Measurements from ENCODE around the gene ST6GALNAC3.

DNA sequence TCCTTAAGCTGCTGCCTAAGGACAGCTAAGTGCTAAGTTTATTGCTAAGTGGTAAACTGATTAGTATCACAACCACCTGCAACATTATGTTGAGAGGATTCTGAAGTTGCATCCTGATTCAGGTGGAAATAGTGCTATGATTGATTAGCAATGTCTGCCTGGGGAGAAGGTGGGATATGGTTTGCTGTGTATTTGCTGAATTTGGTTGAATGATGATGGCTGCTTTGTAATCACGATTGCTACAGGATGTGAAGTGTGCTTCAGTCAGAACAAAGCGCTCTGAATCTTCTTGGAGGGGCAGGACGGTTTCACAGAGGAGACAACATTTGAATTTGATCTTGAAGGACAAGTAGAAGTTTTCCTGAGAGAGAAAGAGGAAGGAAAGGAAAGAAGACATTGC lies 226.0 kb downstream of the ST6GALNAC3 start:
- TF ChIP-seq, protein P1, sequence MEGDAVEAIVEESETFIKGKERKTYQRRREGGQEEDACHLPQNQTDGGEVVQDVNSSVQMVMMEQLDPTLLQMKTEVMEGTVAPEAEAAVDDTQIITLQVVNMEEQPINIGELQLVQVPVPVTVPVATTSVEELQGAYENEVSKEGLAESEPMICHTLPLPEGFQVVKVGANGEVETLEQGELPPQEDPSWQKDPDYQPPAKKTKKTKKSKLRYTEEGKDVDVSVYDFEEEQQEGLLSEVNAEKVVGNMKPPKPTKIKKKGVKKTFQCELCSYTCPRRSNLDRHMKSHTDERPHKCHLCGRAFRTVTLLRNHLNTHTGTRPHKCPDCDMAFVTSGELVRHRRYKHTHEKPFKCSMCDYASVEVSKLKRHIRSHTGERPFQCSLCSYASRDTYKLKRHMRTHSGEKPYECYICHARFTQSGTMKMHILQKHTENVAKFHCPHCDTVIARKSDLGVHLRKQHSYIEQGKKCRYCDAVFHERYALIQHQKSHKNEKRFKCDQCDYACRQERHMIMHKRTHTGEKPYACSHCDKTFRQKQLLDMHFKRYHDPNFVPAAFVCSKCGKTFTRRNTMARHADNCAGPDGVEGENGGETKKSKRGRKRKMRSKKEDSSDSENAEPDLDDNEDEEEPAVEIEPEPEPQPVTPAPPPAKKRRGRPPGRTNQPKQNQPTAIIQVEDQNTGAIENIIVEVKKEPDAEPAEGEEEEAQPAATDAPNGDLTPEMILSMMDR (IDR thresholded peaks at IDR 0.05), result no peak
- TF ChIP-seq POLR2A (IDR thresholded peaks at IDR 0.05), result no peak
